ENCODE measurements around the gene LRSAM1.

LRSAM1 gene

GRCh38 chr9:127550751-127551150, 99.4 kb downstream of the LRSAM1 start:
- DNase-seq (ENCODE audit: low spot score) = no peak
- in situ Hi-C loops (cut with MboI; ENCODE audit: low pct_unique_long_range_greater_than_20kb, low sequenced_read_pairs, unreplicated experiment) = no loop called here
- TF ChIP-seq CTCF (IDR thresholded peaks at IDR 0.05; ENCODE audit: extremely low read depth, insufficient read depth, missing control alignments) = no peak

Data from GM13977 (cell line).